ENCODE measurements around the gene NETO1.

Gene NETO1

DNA sequence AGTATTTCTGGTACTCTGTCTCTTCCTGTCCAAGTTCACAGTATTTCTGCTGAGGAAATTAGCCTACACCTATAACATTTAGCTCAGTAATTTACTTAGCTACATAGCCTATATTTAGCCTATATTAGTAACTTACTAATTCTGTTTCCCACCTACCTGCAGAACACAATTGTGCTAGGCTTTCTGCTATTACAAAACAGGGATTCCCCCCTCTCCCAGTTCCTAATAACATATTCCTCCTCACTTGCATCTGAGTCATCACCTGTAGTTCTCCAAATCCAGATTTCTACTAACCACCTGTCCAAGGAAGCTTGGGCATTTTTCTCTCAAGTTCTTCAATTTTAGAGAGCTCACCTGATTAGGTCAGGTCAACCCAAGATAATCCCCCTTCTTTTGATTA is 94.9 kb downstream of the NETO1 start:
- TF ChIP-seq POLR2A (IDR thresholded peaks at IDR 0.05; ENCODE audit: low read depth, low read length) (no peak), POU2F2 (IDR thresholded peaks at IDR 0.05; ENCODE audit: low read depth, low read length) (no peak), TAF1 (IDR thresholded peaks at IDR 0.05; ENCODE audit: low read depth, low read length) (no peak), PAX5 (IDR thresholded peaks at IDR 0.05; ENCODE audit: insufficient read depth, low read length, severe bottlenecking) (no peak), POLR2AphosphoS5 (IDR thresholded peaks at IDR 0.05; ENCODE audit: low read depth, low read length) (no peak), SPI1 (IDR thresholded peaks at IDR 0.05; ENCODE audit: low read depth, low read length) (no peak)
- FAIRE-seq (no peak), DNase-seq (ENCODE audit: insufficient read length, low spot score) (no peak)

DNA sequence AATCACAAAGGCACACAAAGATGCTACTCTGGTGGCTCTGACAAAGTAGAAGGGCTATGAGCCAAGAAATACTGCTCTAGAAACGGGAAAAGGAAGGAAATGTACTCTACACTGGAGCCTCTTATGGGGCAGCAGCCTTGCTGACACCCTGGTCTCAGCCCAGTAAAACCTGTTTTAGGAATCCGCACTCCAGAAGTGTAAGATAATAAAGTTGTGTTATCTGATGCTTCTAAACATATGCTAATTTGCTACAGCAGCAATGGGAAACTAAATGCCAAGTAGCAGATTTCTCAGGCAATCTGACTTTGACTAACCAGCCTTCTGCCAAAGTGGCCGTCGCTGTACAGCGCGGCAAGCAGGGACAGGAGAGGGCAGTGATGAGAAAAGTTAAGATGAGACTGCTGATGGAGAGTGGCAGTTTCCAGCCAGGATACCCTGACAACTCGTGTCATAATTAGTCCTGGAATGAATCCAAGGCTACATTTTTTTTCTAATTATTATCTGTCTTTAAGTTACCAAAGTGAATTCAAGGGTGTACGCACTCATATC is 99.0 kb downstream of the NETO1 start:
- no peak for FAIRE-seq
- DNase-seq (ENCODE audit: insufficient read length, low spot score) = no peak
- TF ChIP-seq TAF1 (IDR thresholded peaks at IDR 0.05; ENCODE audit: low read depth, low read length) = no peak
- TF ChIP-seq POU2F2 (IDR thresholded peaks at IDR 0.05; ENCODE audit: low read depth, low read length) = no peak
- TF ChIP-seq POLR2AphosphoS5 (IDR thresholded peaks at IDR 0.05; ENCODE audit: low read depth, low read length) = no peak
- no peak for TF ChIP-seq PAX5 (IDR thresholded peaks at IDR 0.05; ENCODE audit: insufficient read depth, low read length, severe bottlenecking)
- no peak for TF ChIP-seq SPI1 (IDR thresholded peaks at IDR 0.05; ENCODE audit: low read depth, low read length)
- no peak for TF ChIP-seq POLR2A (IDR thresholded peaks at IDR 0.05; ENCODE audit: low read depth, low read length)

DNA sequence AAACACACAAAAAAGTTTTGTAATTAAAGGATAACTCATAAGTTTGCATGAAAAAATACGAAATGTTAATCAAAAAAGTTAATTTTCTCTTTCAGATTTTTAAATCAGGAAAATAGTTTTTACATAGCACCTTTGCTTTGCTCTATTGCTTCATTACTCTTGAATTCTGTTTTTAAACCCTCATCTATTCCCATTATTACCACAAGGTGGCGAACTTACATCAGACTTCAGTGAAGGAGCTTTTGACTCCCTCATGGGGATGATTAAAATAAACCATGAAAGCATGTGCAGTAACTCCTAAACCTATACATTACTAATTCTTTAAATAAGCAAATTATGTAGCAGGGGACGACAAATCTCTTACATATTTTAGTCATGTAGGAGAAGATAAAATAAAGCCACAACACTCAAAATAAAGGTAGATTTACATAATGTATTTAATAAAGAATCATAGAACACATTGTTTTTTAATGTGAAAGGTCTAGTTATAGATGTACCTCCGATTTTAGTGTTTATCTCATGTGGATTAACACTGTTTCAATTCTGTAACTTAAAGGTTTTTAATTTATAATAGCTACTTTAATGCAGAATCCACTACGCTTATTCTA is 105.2 kb downstream of the NETO1 start:
- TF ChIP-seq POU2F2 (IDR thresholded peaks at IDR 0.05; ENCODE audit: low read depth, low read length) (no peak), PAX5 (IDR thresholded peaks at IDR 0.05; ENCODE audit: insufficient read depth, low read length, severe bottlenecking) (no peak), POLR2AphosphoS5 (IDR thresholded peaks at IDR 0.05; ENCODE audit: low read depth, low read length) (no peak), POLR2A (IDR thresholded peaks at IDR 0.05; ENCODE audit: low read depth, low read length) (no peak), SPI1 (IDR thresholded peaks at IDR 0.05; ENCODE audit: low read depth, low read length) (no peak), TAF1 (IDR thresholded peaks at IDR 0.05; ENCODE audit: low read depth, low read length) (no peak)
- FAIRE-seq = no peak
- DNase-seq (ENCODE audit: insufficient read length, low spot score) = no peak

- TF ChIP-seq POLR2AphosphoS5 (IDR thresholded peaks at IDR 0.05; ENCODE audit: low read depth, low read length) = no peak
- no peak for TF ChIP-seq POLR2A (IDR thresholded peaks at IDR 0.05; ENCODE audit: low read depth, low read length)
- TF ChIP-seq TAF1 (IDR thresholded peaks at IDR 0.05; ENCODE audit: low read depth, low read length) = no peak
- TF ChIP-seq PAX5 (IDR thresholded peaks at IDR 0.05; ENCODE audit: insufficient read depth, low read length, severe bottlenecking) = no peak
- no peak for TF ChIP-seq POU2F2 (IDR thresholded peaks at IDR 0.05; ENCODE audit: low read depth, low read length)
- no peak for TF ChIP-seq SPI1 (IDR thresholded peaks at IDR 0.05; ENCODE audit: low read depth, low read length)
- FAIRE-seq (no peak), DNase-seq (ENCODE audit: insufficient read length, low spot score) (no peak)
Measured at GRCh38 chr18:72752220-72752619, 115.6 kb downstream of the NETO1 start.

GRCh38 chr18:72742002-72742401 is 125.8 kb downstream of the NETO1 start:
- FAIRE-seq = no peak
- TF ChIP-seq POLR2A (IDR thresholded peaks at IDR 0.05; ENCODE audit: low read depth, low read length) (no peak), TAF1 (IDR thresholded peaks at IDR 0.05; ENCODE audit: low read depth, low read length) (no peak), POLR2AphosphoS5 (IDR thresholded peaks at IDR 0.05; ENCODE audit: low read depth, low read length) (no peak), PAX5 (IDR thresholded peaks at IDR 0.05; ENCODE audit: insufficient read depth, low read length, severe bottlenecking) (no peak), SPI1 (IDR thresholded peaks at IDR 0.05; ENCODE audit: low read depth, low read length) (no peak), POU2F2 (IDR thresholded peaks at IDR 0.05; ENCODE audit: low read depth, low read length) (no peak)
- DNase-seq (ENCODE audit: insufficient read length, low spot score) = no peak

GRCh38 chr18:72738136-72738535 is 129.7 kb downstream of the NETO1 start:
- FAIRE-seq (no peak), DNase-seq (ENCODE audit: insufficient read length, low spot score) (no peak)

DNA sequence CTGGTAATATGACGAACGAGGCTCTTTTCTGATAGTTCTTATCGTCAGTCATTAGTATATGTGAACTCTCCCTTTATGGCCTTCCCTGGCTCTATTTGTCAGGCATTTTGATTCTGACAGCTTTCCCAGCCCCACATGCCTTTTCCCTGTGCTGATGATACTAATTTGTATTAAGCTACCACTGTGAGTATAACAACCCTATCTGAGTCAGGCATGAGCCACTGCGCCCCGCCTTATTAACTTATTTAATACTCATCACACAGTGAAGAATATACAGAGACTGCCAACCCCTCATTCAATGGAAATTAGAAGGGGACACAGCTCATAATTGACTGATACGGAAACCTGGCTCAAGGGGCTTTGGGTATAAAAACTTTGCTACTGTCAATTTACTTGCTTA is 140.0 kb downstream of the NETO1 start:
- TF ChIP-seq POU2F2 (IDR thresholded peaks at IDR 0.05; ENCODE audit: low read depth, low read length) (no peak), POLR2AphosphoS5 (IDR thresholded peaks at IDR 0.05; ENCODE audit: low read depth, low read length) (no peak)
- DNase-seq (ENCODE audit: insufficient read length, low spot score) = no peak
- FAIRE-seq = no peak

More at GRCh38 chr18:72738136-72738535, 129.7 kb downstream of the NETO1 start:
- no peak for TF ChIP-seq PAX5 (IDR thresholded peaks at IDR 0.05; ENCODE audit: insufficient read depth, low read length, severe bottlenecking)

GRCh38 chr18:72727038-72727655 is 140.6 kb downstream of the NETO1 start:
- DNase-seq (ENCODE audit: insufficient read length, low spot score) (no peak), FAIRE-seq (no peak)
- TF ChIP-seq PAX5 (IDR thresholded peaks at IDR 0.05; ENCODE audit: insufficient read depth, low read length, severe bottlenecking) (no peak), POU2F2 (IDR thresholded peaks at IDR 0.05; ENCODE audit: low read depth, low read length) (no peak), SPI1 (IDR thresholded peaks at IDR 0.05; ENCODE audit: low read depth, low read length) (no peak), POLR2A (IDR thresholded peaks at IDR 0.05; ENCODE audit: low read depth, low read length) (no peak), TAF1 (IDR thresholded peaks at IDR 0.05; ENCODE audit: low read depth, low read length) (no peak), POLR2AphosphoS5 (IDR thresholded peaks at IDR 0.05; ENCODE audit: low read depth, low read length) (no peak)

DNA sequence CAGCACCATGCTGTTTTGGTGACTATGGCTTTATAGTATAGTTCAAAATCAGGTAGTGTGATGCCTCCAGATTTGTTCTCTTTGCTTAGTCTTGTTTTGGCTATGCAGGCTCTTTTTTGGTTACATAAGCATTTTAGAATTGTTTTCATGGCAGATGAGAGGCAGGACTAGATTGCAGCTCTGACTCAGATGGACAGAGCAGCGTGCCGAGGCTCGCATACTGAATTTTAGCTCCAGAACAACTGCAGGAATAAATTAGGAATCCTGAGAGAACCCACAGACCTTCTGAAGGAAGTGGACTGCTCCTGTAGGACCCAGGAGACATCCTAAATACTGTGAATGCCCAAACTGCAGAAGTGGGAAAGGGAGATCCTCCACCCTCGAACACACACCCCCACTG is 141.6 kb downstream of the NETO1 start:
- DNase-seq (ENCODE audit: insufficient read length, low spot score) = no peak
- TF ChIP-seq POLR2A (IDR thresholded peaks at IDR 0.05; ENCODE audit: low read depth, low read length) = no peak
- TF ChIP-seq POU2F2 (IDR thresholded peaks at IDR 0.05; ENCODE audit: low read depth, low read length) = no peak
- no peak for TF ChIP-seq POLR2AphosphoS5 (IDR thresholded peaks at IDR 0.05; ENCODE audit: low read depth, low read length)
- no peak for TF ChIP-seq PAX5 (IDR thresholded peaks at IDR 0.05; ENCODE audit: insufficient read depth, low read length, severe bottlenecking)
- TF ChIP-seq SPI1 (IDR thresholded peaks at IDR 0.05; ENCODE audit: low read depth, low read length) = no peak
- TF ChIP-seq TAF1 (IDR thresholded peaks at IDR 0.05; ENCODE audit: low read depth, low read length) = no peak

DNA sequence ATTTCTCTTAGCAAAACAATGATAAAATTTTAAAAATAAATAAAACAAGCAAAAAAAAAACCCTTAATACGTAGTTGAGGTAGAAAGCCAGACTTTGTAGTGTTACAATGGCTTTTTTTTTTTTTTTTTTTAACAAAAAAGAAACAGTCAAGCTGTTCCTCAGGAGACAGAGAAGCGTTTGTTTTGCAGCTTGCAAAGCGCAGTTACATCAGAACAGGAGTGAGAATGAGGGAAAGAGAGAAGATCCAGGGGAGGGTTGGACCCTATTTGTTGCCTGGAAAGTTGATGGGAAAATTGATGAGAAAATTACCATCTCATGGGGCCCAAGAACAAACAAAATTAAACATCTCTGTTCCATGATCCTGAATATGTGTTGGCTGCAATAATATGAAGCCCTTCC is 146.5 kb downstream of the NETO1 start:
- DNase-seq (ENCODE audit: insufficient read length, low spot score) (no peak), FAIRE-seq (no peak)
- TF ChIP-seq POLR2AphosphoS5 (IDR thresholded peaks at IDR 0.05; ENCODE audit: low read depth, low read length) = no peak
- no peak for TF ChIP-seq SPI1 (IDR thresholded peaks at IDR 0.05; ENCODE audit: low read depth, low read length)
- no peak for TF ChIP-seq PAX5 (IDR thresholded peaks at IDR 0.05; ENCODE audit: insufficient read depth, low read length, severe bottlenecking)
- TF ChIP-seq POU2F2 (IDR thresholded peaks at IDR 0.05; ENCODE audit: low read depth, low read length) = no peak
- TF ChIP-seq TAF1 (IDR thresholded peaks at IDR 0.05; ENCODE audit: low read depth, low read length) = no peak
- TF ChIP-seq POLR2A (IDR thresholded peaks at IDR 0.05; ENCODE audit: low read depth, low read length) = no peak

More for the DNA sequence above, 141.6 kb downstream of the NETO1 start:
- no peak for FAIRE-seq

All from GM12891 (cell line).